ENCODE results near the gene BRME1.
A peak's percentile ranks its signal among the peaks of the same experiment; 100 is the strongest.
"Not testable (repeated sequence)": the region's sequence is repeated elsewhere in the genome, so short reads cannot be mapped to it uniquely, and the experiment has no call there.

The BRME1 gene

DNA sequence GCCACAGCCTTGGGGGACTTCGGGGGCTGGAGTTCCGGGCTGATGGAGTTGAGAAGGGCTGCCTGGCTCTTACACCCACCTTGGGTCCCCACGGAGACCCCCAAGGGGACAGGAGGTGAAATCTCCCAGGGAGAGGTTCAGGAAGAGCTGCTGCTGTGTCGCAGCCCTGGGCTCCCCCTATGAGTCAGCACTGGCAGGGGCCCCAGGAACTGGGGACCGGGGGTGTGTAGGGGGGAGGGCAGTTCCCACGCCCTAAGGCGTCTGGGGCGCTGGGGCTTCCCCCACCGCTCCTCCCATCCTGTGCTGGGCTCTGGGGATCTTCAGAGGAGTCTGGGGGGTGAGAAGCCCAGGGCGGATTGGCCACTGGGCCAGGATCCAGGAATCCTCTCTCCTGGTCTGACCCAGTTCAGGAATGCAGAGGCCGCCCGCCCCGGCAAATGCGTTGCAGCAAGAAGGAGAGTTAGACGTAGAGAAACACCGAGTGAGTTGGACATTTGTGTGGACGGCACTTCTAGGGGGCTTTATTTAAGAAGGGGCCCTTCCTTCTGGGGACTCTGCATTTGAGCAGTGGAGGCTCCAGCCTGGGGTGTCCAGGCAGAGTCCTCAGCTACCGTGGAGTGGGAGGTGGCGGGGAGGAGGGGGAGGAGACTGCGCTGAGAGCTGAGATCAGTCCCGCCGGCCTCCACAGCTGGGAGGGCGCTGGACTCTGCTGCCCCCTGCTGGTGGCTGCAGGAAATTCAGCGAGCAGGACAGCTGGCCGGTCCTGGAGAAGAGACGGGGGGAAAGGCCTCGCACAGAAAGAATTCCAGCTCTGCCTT is 44.0 kb downstream of the BRME1 start:
- H3K4me3 ChIP-seq (ENCODE audit: low read length): peak overlapping the region; percentile 68
- no peak overlapping the region for H3K27ac ChIP-seq (ENCODE audit: low read length)

DNA sequence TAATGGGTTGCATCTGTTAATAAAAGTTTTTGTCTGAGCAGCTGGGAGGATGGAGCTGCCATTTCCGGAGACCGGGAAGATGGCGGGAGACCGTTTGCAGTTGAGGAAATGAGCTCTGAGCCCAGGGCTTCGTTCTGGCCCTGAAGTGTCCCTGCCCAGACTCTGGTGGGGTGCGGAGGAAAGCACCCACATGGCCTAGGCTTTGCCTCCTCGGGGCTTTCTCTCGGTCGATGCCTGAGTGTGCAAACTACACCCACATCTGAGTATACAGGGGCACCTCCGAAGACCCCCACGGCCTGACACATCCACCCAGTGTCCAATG is 44.6 kb downstream of the BRME1 start:
- Histone ChIP-seq H3K4me1 (ENCODE audit: control insufficient read depth, low read depth, low read length) (no peaks in the 10 kb centered on the region), H3K4me3 (ENCODE audit: low read length) (no peak overlapping the region), H3K9me3 (ENCODE audit: control insufficient read depth, low read depth, low read length) (no peaks in the 10 kb centered on the region), H3K9ac (ENCODE audit: low read length) (no peak overlapping the region), H3K27me3 (ENCODE audit: control insufficient read depth, insufficient read depth, low read length) (peaks cover 39% of the 10 kb centered on the region), H3K27ac (ENCODE audit: low read length) (no peak overlapping the region), H3K36me3 (ENCODE audit: control insufficient read depth, low read depth, low read length) (no peaks in the 10 kb centered on the region)

More for the DNA sequence above, 44.0 kb downstream of the BRME1 start:
- Histone ChIP-seq H3K36me3 (ENCODE audit: control insufficient read depth, low read depth, low read length) (no peaks in the 10 kb centered on the region), H3K27me3 (ENCODE audit: control insufficient read depth, insufficient read depth, low read length) (peaks cover 45% of the 10 kb centered on the region), H3K9me3 (ENCODE audit: control insufficient read depth, low read depth, low read length) (no peaks in the 10 kb centered on the region), H3K9ac (ENCODE audit: low read length) (no peak overlapping the region), H3K4me1 (ENCODE audit: control insufficient read depth, low read depth, low read length) (no peaks in the 10 kb centered on the region)

DNA sequence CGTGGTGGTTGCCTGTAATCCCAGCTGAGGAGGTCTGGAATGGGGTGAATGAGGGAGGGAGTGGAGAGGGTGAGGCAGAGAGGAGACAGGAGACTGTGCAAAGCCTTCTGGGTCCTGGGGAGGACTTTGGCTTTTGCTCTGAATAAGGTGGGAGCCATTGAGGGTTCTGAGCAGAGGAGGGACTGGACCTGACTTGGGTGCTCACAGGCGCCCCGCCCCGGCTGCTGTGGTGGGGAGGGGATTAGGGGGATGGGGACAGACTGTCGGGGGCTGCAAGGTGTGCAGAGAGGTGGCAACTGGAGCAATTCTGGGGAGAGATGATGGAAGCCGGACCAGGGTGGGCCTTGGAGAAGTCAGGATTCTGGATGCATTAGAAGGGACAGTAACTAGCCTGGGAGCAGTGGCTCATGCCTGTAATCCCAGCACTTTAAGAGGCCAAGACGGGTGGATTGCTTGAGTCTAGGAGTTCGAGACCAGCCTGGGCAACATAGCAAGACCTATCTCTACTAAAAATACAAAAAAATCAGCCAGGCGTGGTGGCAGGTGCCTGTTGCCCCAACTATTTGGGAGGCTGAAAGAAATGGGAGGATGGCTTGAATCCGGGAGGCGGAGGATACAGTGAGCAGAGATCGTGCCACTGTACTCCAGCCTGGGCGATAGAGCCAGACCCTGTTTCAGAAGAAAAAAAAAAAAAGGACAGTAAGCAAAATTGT is 45.1 kb downstream of the BRME1 start:
- Histone ChIP-seq H3K4me3 (ENCODE audit: low read length) (no peak overlapping the region), H3K36me3 (ENCODE audit: control insufficient read depth, low read depth, low read length) (no peaks in the 10 kb centered on the region), H3K27me3 (ENCODE audit: control insufficient read depth, insufficient read depth, low read length) (peaks cover 34% of the 10 kb centered on the region), H3K9ac (ENCODE audit: low read length) (no peak overlapping the region), H3K9me3 (ENCODE audit: control insufficient read depth, low read depth, low read length) (no peaks in the 10 kb centered on the region), H3K27ac (ENCODE audit: low read length) (no peak overlapping the region), H3K4me1 (ENCODE audit: control insufficient read depth, low read depth, low read length) (no peaks in the 10 kb centered on the region)

DNA sequence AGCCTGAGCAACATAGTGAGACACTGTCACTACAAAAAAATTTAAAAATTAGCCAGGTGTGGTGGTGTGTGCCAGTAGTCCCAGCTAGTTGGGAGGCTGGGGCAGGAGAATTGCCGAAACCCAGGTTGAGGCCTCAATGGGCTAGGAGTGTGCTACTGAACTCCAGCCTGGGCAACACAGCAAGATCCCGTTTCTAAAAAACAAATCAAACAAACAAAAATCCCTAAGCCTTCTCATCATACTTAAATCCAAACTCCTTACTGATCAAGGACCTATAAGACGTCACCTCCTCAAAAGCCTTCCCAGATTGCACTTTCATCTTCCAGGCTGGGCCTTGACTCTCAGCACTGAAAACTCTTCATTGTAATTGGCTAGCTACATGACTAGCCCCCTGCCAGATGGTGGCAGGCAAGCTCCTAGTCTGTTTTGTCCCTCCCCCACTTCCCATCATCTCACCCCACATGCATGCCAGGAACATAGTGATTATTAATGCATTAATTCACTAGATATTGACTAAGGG is 46.5 kb downstream of the BRME1 start:
- H3K27ac ChIP-seq (ENCODE audit: low read length): no peak overlapping the region

DNA sequence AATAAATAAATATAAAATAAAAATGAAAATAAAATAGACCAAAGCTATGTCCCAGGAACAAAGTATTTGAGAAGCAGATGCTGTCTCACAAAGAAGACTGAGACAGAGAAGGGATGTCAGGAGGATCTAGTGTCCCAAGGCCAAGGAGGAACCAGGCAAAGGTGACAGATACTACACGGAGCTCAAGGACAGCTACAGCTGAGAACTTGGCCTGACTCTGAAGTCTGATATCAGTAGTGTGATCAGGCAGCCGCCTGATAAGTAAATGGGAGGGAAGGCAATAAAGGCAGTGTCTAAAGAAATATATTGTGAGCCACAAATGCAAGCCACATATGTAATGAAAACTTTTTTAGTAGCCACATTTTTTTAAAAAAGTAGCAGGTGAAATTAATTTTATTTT is 49.4 kb downstream of the BRME1 start:
- Histone ChIP-seq H3K27ac (ENCODE audit: low read length) (no peak overlapping the region), H3K4me1 (ENCODE audit: control insufficient read depth, low read depth, low read length) (no peaks in the 10 kb centered on the region), H3K9me3 (ENCODE audit: control insufficient read depth, low read depth, low read length) (no peaks in the 10 kb centered on the region), H3K9ac (ENCODE audit: low read length) (no peak overlapping the region), H3K36me3 (ENCODE audit: control insufficient read depth, low read depth, low read length) (no peaks in the 10 kb centered on the region), H3K27me3 (ENCODE audit: control insufficient read depth, insufficient read depth, low read length) (peaks cover 3% of the 10 kb centered on the region), H3K4me3 (ENCODE audit: low read length) (no peak overlapping the region)

More for the DNA sequence above, 46.5 kb downstream of the BRME1 start:
- Histone ChIP-seq H3K4me1 (ENCODE audit: control insufficient read depth, low read depth, low read length) (no peaks in the 10 kb centered on the region), H3K9ac (ENCODE audit: low read length) (no peak overlapping the region), H3K4me3 (ENCODE audit: low read length) (no peak overlapping the region), H3K27me3 (ENCODE audit: control insufficient read depth, insufficient read depth, low read length) (peaks cover 24% of the 10 kb centered on the region), H3K36me3 (ENCODE audit: control insufficient read depth, low read depth, low read length) (no peaks in the 10 kb centered on the region), H3K9me3 (ENCODE audit: control insufficient read depth, low read depth, low read length) (no peaks in the 10 kb centered on the region)

DNA sequence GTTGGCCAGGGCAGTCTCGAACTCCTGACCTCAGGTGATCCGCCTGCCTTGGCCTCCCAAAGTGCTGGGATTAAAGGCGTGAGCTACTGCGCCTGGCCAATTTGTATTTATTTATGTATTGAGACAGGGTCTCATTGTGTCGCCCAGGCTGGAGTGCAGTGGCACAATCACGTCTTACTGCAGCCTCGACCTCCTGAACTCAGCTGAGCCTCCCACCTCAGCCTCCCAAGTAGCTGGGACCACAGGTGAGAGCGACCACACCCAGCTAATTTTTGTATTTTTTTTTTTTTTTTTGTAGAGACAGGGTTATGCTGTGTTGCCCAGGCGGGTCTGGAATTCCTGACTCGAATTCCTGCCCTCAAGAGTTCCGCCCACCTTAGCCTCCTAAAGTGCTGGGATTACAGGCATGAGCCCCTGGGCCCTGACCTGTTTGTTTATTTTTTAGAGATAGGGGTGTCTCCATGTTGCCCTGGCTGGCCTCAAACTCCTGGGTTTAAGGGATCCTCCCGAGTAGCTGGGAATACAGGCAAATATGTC is 53.7 kb downstream of the BRME1 start:
- not testable (repeated sequence) for H3K9me3 ChIP-seq (ENCODE audit: control insufficient read depth, low read depth, low read length); H3K4me3 ChIP-seq (ENCODE audit: low read length); H3K27me3 ChIP-seq (ENCODE audit: control insufficient read depth, insufficient read depth, low read length); H3K27ac ChIP-seq (ENCODE audit: low read length); H3K9ac ChIP-seq (ENCODE audit: low read length); H3K4me1 ChIP-seq (ENCODE audit: control insufficient read depth, low read depth, low read length); H3K36me3 ChIP-seq (ENCODE audit: control insufficient read depth, low read depth, low read length)

DNA sequence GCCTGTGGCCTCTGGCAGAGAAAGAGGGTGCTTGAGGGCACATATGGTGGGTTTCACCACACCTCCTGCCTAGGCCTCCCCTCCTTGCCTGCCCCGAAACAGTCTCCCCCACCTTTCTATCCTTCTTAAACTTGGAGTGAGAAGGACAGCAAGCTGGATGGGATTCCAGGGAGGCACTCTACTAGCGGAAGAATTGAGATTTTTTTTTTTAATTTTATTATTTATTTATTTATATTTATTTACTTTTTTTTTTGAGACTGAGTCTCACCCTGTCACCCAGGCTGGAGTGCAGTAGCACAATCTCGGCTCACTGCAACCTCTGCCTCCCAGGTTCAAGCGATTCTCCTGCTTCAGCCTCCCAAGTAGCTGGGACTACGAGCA is 54.2 kb downstream of the BRME1 start:
- not testable (repeated sequence) for H3K27ac ChIP-seq (ENCODE audit: low read length); H3K36me3 ChIP-seq (ENCODE audit: control insufficient read depth, low read depth, low read length); H3K9ac ChIP-seq (ENCODE audit: low read length); H3K9me3 ChIP-seq (ENCODE audit: control insufficient read depth, low read depth, low read length); H3K4me1 ChIP-seq (ENCODE audit: control insufficient read depth, low read depth, low read length); H3K4me3 ChIP-seq (ENCODE audit: low read length); H3K27me3 ChIP-seq (ENCODE audit: control insufficient read depth, insufficient read depth, low read length)

DNA sequence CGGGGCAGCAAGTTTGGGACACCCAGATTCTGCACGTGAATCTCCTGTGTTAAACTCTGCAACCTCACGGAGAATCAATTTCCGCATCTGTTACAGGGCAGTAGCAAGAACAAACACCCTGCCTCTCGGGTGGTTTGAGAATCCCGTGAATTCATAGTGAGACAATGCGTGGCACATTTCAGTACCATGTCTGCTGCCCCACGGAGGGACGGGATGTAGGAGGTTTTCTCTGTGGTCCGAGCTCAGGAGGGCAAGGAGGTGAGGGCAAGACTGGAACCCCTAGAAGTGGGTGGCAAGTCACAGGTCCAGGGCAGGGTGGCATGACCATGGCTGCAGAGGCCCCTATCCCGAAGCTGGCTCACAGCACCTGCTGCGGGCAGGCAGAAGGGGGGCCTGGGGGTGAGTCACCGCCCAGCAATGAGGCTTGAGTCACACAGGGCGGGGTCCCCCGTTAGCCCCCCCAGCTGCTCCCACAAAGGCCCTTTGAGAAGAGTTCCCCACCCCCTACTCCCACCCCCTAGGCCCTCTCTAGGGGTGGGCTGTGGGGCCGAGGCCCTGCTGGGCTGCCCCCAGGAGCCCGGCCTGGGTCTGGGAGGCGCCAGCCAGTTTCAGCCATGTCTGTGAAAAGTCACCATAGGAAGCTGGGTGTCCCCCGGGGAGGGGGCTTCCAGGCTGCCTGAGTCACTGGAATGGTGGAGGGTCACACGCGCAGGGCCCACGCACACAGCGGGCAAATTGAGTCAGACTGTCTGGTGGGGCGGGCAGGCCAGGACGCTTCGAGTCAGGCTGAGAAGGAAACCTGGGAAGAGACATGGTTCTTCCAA is 54.8 kb downstream of the BRME1 start:
- no peak overlapping the region for H3K27ac ChIP-seq (ENCODE audit: low read length)
- H3K4me1 ChIP-seq (ENCODE audit: control insufficient read depth, low read depth, low read length): peaks cover 10% of the 10 kb centered on the region
- peak overlapping the region; percentile 53 for H3K9ac ChIP-seq (ENCODE audit: low read length)
- no peaks in the 10 kb centered on the region for H3K27me3 ChIP-seq (ENCODE audit: control insufficient read depth, insufficient read depth, low read length)
- H3K4me3 ChIP-seq (ENCODE audit: low read length): no peak overlapping the region
- no peaks in the 10 kb centered on the region for H3K9me3 ChIP-seq (ENCODE audit: control insufficient read depth, low read depth, low read length)
- H3K36me3 ChIP-seq (ENCODE audit: control insufficient read depth, low read depth, low read length): no peaks in the 10 kb centered on the region

DNA sequence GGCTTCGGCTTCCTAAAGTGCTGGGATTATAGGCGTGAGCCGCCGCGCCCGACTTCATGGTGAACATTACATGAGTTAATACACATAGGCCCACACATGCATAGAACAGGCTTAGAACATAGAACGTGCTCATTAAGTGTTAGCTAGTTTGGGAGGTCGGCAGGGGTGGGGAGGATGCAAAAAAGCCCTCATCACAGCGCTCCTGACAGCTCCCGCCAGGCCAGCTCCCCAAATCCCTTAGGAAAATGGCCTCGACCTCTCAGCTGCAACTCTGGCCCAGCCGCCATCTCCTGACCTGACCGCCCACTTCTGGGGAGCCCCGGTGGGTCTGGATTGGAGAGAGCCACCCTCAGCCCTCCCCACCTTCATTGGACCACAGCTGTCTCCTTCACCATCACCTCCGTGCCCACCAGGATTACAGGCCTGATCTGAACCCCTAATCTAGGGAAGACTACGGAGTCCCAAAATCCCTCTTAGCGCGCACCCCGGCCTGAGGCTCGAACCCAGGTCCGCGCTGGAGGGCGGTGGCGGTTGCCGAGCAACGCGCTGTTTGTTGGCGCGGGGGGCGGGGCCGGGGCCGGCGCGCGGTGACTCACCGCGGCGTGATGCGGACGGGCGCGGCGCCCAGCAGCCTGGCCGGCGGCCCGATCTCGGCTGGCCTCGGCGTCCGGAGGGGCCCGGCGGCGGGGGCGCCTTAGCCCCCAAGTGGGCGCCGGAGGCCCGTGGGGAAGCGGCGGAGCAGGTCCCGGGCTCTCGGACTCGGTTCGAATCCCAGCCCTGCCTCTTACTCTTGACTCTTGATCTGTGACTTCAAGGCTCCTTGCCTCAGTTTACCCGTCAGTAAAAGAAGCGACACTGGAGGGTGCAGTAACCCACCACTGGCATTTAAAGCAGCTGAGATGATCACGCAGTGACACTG is 55.7 kb downstream of the BRME1 start:
- Histone ChIP-seq H3K9ac (ENCODE audit: low read length) (peak overlapping the region; percentile 53), H3K4me3 (ENCODE audit: low read length) (no peak overlapping the region), H3K4me1 (ENCODE audit: control insufficient read depth, low read depth, low read length) (peaks cover 10% of the 10 kb centered on the region), H3K36me3 (ENCODE audit: control insufficient read depth, low read depth, low read length) (no peaks in the 10 kb centered on the region), H3K27me3 (ENCODE audit: control insufficient read depth, insufficient read depth, low read length) (no peaks in the 10 kb centered on the region), H3K9me3 (ENCODE audit: control insufficient read depth, low read depth, low read length) (no peaks in the 10 kb centered on the region), H3K27ac (ENCODE audit: low read length) (peak overlapping the region; percentile 25)

DNA sequence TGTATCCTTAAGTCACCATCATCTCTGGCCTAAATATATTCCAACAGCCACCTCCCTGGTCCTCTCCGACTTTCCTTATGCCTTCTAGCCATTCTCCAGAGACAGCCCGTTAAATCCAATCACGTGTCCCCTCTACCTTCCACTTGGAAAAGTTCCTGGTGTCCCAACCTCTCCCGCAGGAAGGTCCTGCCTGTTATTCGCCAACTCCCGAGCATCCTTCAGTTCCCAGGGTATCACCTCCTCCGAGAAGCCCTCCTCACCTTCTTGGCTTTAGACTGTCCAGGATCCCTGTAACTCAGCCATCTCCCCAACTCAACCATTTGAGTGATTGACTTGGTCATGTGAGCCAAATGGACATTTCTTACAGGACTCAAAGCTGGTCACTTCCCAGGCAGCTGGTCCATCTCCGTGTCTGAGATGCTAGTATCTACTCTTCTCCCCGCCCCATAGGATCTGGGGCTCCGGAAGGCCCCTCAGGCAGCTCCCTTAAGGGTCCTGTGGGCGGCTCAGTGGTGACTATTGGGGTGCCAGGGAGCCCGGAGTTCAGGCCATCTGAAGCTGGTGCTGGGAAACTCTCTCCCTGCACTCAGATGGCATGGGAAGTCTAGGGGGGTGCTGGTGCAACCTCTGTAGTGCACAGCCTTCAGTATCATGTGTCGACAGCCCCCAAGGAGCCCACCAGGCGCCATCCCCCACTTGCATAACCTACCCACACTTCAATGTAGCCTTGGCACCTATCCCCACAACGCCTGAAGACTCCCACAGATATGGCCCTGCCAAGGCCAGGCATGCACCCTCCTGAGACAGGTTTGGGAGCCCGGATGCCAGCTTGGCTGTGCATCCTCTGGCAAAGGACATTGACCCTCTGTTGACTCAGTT is 56.9 kb downstream of the BRME1 start:
- Histone ChIP-seq H3K4me1 (ENCODE audit: control insufficient read depth, low read depth, low read length) (peaks cover 13% of the 10 kb centered on the region), H3K27ac (ENCODE audit: low read length) (no peak overlapping the region), H3K36me3 (ENCODE audit: control insufficient read depth, low read depth, low read length) (no peaks in the 10 kb centered on the region), H3K27me3 (ENCODE audit: control insufficient read depth, insufficient read depth, low read length) (no peaks in the 10 kb centered on the region), H3K9ac (ENCODE audit: low read length) (no peak overlapping the region), H3K4me3 (ENCODE audit: low read length) (no peak overlapping the region), H3K9me3 (ENCODE audit: control insufficient read depth, low read depth, low read length) (no peaks in the 10 kb centered on the region)
